Kidney (tissue), 14 donors: ENCODE measurements around the gene CD96. TPM values are rescaled to one million over a fixed set of nuclear protein-coding genes. Genes with fewer than 3 reads are reported as not detected.
"Not testable (repeated sequence)": the region's sequence is repeated elsewhere in the genome, so short reads cannot be mapped to it uniquely, and the experiment has no call there.

Experiments
- DNase-seq, 5 donors: peaks; one replicate each; pipeline ENCODE4 v3.0.0-alpha.2; 2013 to 2020
- FAIRE-seq: peaks from 2 replicates; lab custom pipeline; 2012; peaks lifted over from hg19 to GRCh38; lab: Jason Lieb, UNC
- H3K27ac ChIP-seq, 2 donors: one replicate each; pipeline ENCODE4 v1.7.0; 2013; ENCODE audit warnings: low read depth in 2 of 2, low read length in 2 of 2, inconsistent platforms in 1 of 2
- H3K27me3 ChIP-seq: one replicate; pipeline ENCODE4 v1.7.1; 2013; ENCODE audit warnings: low read length, inconsistent platforms; ENCODE audit not compliant: control insufficient read depth, insufficient read depth
- H3K36me3 ChIP-seq, 3 donors: one replicate each; pipeline versions ENCODE4 v1.7.0 to v1.7.1; 2013; ENCODE audit warnings: low read length in 3 of 3, control low read depth in 1 of 3, inconsistent platforms in 1 of 3; ENCODE audit not compliant: insufficient read depth in 3 of 3, control insufficient read depth in 2 of 3
- H3K4me1 ChIP-seq, 3 donors: one replicate each; pipeline versions ENCODE4 v1.7.0 to v1.7.1; 2013; ENCODE audit warnings: low read length in 3 of 3, inconsistent platforms in 1 of 3, low read depth in 1 of 3; ENCODE audit not compliant: control insufficient read depth in 2 of 3, insufficient read depth in 2 of 3
- H3K4me3 ChIP-seq, 3 donors: one replicate each; pipeline versions ENCODE4 v1.7.0 to v1.8.1; 2013; ENCODE audit warnings: low read length in 3 of 3, control low read depth in 1 of 3, inconsistent platforms in 1 of 3
- H3K9ac ChIP-seq, 3 donors: one replicate each; pipeline versions ENCODE4 v1.7.0 to v1.7.1; 2013; ENCODE audit warnings: low read length in 3 of 3, control low read depth in 1 of 3, inconsistent platforms in 1 of 3
- H3K9me3 ChIP-seq, 3 donors: one replicate each; pipeline versions ENCODE4 v1.7.0 to v1.7.1; 2013; ENCODE audit warnings: low read length in 3 of 3, control low read depth in 1 of 3, inconsistent platforms in 1 of 3; ENCODE audit not compliant: control insufficient read depth in 2 of 3, insufficient read depth in 1 of 3
- CTCF ChIP-seq: IDR thresholded peaks from 3 replicates; pipeline ENCODE4 v1.5.1; 2012; ENCODE audit warnings: mild to moderate bottlenecking, moderate library complexity, borderline replicate concordance; ENCODE audit not compliant: insufficient read depth; ENCODE audit errors: extremely low read depth
- intact Hi-C: fragments of 100-400 bp; cut with DNase I; formaldehyde crosslinking; loops from one replicate; pipeline ENCODE4 v1.11.1; 2022
- polyA plus RNA-seq: library from polyadenylated mRNA; stranded (reverse); fragments of 350-450 nt; fragmentation: Illumina TruSeq; extraction: RNeasy Lipid Tissue Mini Kit (QIAGEN cat#74804); gene quantifications from one replicate; pipeline ENCODE4 v1.2.3, GENCODE V29; 2014; ENCODE audit warnings: low read depth, low replicate concordance; ENCODE audit not compliant: insufficient read depth
- total RNA-seq: library from RNA; stranded (reverse); fragmentation: NEBNext Ultra II Directional; extraction: Animal tissue kit (Norgen Biotek cat#: 25700); gene quantifications from one replicate; pipeline ENCODE4 v1.2.1, GENCODE V29; 2021
- donor health status: control.
- donor health status: control.
- donor health status: control.
- donor health status: control.
- donor health status: control.
- donor health status: DM: yes; HTN: yes; CAD: no.
- donor health status: Normal renal cell carcinoma (clear cell type).

CD96 gene
- total and polyA plus RNA-seq, 2 donors from 2014 or later = 0.09 to 9.5 TPM

GRCh38 chr3:111630638-111631037, 88.6 kb downstream of the CD96 start:
- H3K36me3 ChIP-seq, H3K4me3 ChIP-seq, DNase-seq, H3K9ac ChIP-seq, H3K4me1 ChIP-seq, H3K27me3 ChIP-seq, FAIRE-seq, H3K27ac ChIP-seq, intact Hi-C loops: not testable (repeated sequence)
- peaks cover 0 to 10% (median 0%) of the 10 kb centered on the region in 3 donors for H3K9me3 ChIP-seq

GRCh38 chr3:111635403-111635802, 93.4 kb downstream of the CD96 start:
- H3K4me1 ChIP-seq = no peaks in the 10 kb centered on the region
- FAIRE-seq (no peak), DNase-seq (no peak)
- no peak for TF ChIP-seq CTCF
- H3K36me3 ChIP-seq = no peaks in the 10 kb centered on the region
- intact Hi-C loops = no loop called here
- H3K9me3 ChIP-seq = no peaks in the 10 kb centered on the region
- H3K9ac ChIP-seq = no peak overlapping the region
- H3K27ac ChIP-seq = no peak overlapping the region
- H3K27me3 ChIP-seq = no peaks in the 10 kb centered on the region
- no peak overlapping the region for H3K4me3 ChIP-seq

GRCh38 chr3:111636366-111636885, 94.4 kb downstream of the CD96 start:
- Histone ChIP-seq H3K9ac (no peak overlapping the region), H3K9me3 (no peaks in the 10 kb centered on the region), H3K27me3 (no peaks in the 10 kb centered on the region), H3K4me3 (no peak overlapping the region), H3K4me1 (no peaks in the 10 kb centered on the region), H3K36me3 (no peaks in the 10 kb centered on the region), H3K27ac (no peak overlapping the region)
- intact Hi-C loops = no loop called here
- FAIRE-seq (no peak), DNase-seq (peak in 3 of 5 donors; percentile 25 to 40 (median 32))
- no peak for TF ChIP-seq CTCF

- DNase-seq (no peak), FAIRE-seq (no peak)
- no peak for TF ChIP-seq CTCF
- Histone ChIP-seq H3K9ac (no peak overlapping the region), H3K9me3 (no peaks in the 10 kb centered on the region), H3K36me3 (no peaks in the 10 kb centered on the region), H3K27me3 (no peaks in the 10 kb centered on the region), H3K4me3 (no peak overlapping the region), H3K27ac (no peak overlapping the region), H3K4me1 (no peaks in the 10 kb centered on the region)
- intact Hi-C loops = no loop called here
Observed at GRCh38 chr3:111639316-111639715, 97.3 kb downstream of the CD96 start.
